SW 1271 (cell line): Measurements from ENCODE around the gene PRR15.

Experiments used
- DNase-seq, 2 experiments: peaks; one replicate each; lab custom pipeline; 2025; lab: John Stamatoyannopoulos, UW

Gene PRR15

GRCh38 chr7:29569648-29570047 is 6.0 kb downstream of the PRR15 start:
- DNase-seq: no peak

- no peak for DNase-seq
These were observed 8.9 kb downstream of the PRR15 start for GRCh38 chr7:29572558-29572957.

- DNase-seq: no peak
These were observed 9.9 kb downstream of the PRR15 start for GRCh38 chr7:29573567-29573966.

GRCh38 chr7:29574659-29575058 is 11.0 kb downstream of the PRR15 start:
- DNase-seq: no peak

- DNase-seq: no peak
These were observed 23.7 kb downstream of the PRR15 start for GRCh38 chr7:29587195-29587808.

- DNase-seq: no peak
These were observed 24.6 kb downstream of the PRR15 start for GRCh38 chr7:29588212-29588611.

- peak; percentile 8 to 34 for DNase-seq
These were observed 25.5 kb downstream of the PRR15 start for GRCh38 chr7:29588900-29589696.

GRCh38 chr7:29592866-29593265 is 29.2 kb downstream of the PRR15 start:
- no peak for DNase-seq

GRCh38 chr7:29593459-29593858 is 29.8 kb downstream of the PRR15 start:
- no peak for DNase-seq

GRCh38 chr7:29596593-29597178 is 33.1 kb downstream of the PRR15 start:
- DNase-seq: no peak

- no peak for DNase-seq
These were observed 33.6 kb downstream of the PRR15 start for GRCh38 chr7:29597266-29597665.

GRCh38 chr7:29598137-29598536 is 34.5 kb downstream of the PRR15 start:
- no peak for DNase-seq

- no peak for DNase-seq
These were observed 35.0 kb downstream of the PRR15 start for GRCh38 chr7:29598613-29599012.

GRCh38 chr7:29599026-29599425 is 35.4 kb downstream of the PRR15 start:
- DNase-seq: no peak

- DNase-seq: no peak
These were observed 37.0 kb downstream of the PRR15 start for GRCh38 chr7:29600661-29601060.

- DNase-seq: no peak
These were observed 40.4 kb downstream of the PRR15 start for GRCh38 chr7:29604052-29604451.

GRCh38 chr7:29604702-29605101 is 41.1 kb downstream of the PRR15 start:
- DNase-seq: no peak

GRCh38 chr7:29605671-29606070 is 42.0 kb downstream of the PRR15 start:
- DNase-seq: no peak

GRCh38 chr7:29606287-29606721 is 42.7 kb downstream of the PRR15 start:
- DNase-seq: peak in 1 of 2 experiments; percentile 49

- DNase-seq: no peak
These were observed 43.2 kb downstream of the PRR15 start for GRCh38 chr7:29606830-29607229.

GRCh38 chr7:29607259-29607658 is 43.6 kb downstream of the PRR15 start:
- DNase-seq: no peak

GRCh38 chr7:29607889-29608288 is 44.3 kb downstream of the PRR15 start:
- DNase-seq: no peak
